Epidermal melanocyte (primary cell): Measurements from ENCODE around the gene CC2D1A.

ENCODE experiments used
- DNase-seq: peaks from one replicate; pipeline ENCODE4 v3.0.0; 2011; ENCODE audit warnings: low spot score; ENCODE audit not compliant: insufficient read length

The CC2D1A gene

GRCh38 chr19:13876834-13877233, 29.2 kb upstream of the CC2D1A start, which contains the start of gene NANOS3:
TSS of gene NANOS3 (plus strand) at chr19:13877134. CDS start at chr19:13877249, 115 bp downstream.
- no peak for DNase-seq

- no peak for DNase-seq
Observed at GRCh38 chr19:13877303-13877702, 28.7 kb upstream of the CC2D1A start.

GRCh38 chr19:13880059-13881043, 25.6 kb upstream of the CC2D1A start:
- DNase-seq = peak; percentile 99

GRCh38 chr19:13881251-13881691, 24.7 kb upstream of the CC2D1A start:
- no peak for DNase-seq

GRCh38 chr19:13881692-13882418, 24.1 kb upstream of the CC2D1A start:
- no peak for DNase-seq

GRCh38 chr19:13882419-13882795, 23.6 kb upstream of the CC2D1A start:
- DNase-seq = no peak

GRCh38 chr19:13882836-13883235, 23.2 kb upstream of the CC2D1A start:
- no peak for DNase-seq

- no peak for DNase-seq
Observed at GRCh38 chr19:13883516-13884064, 22.4 kb upstream of the CC2D1A start.

GRCh38 chr19:13884726-13885591, 21.0 kb upstream of the CC2D1A start:
- DNase-seq = no peak

- DNase-seq = no peak
Observed at GRCh38 chr19:13885826-13886365, 20.1 kb upstream of the CC2D1A start.

- DNase-seq = no peak
Observed at GRCh38 chr19:13887018-13887436, 19.0 kb upstream of the CC2D1A start.

- DNase-seq = no peak
Observed at GRCh38 chr19:13887517-13887916, 18.5 kb upstream of the CC2D1A start.

GRCh38 chr19:13888281-13888680, 17.7 kb upstream of the CC2D1A start:
- DNase-seq = no peak

GRCh38 chr19:13890136-13890535, 15.9 kb upstream of the CC2D1A start:
- no peak for DNase-seq

GRCh38 chr19:13892870-13893269, 13.1 kb upstream of the CC2D1A start:
- DNase-seq = no peak

GRCh38 chr19:13894552-13894951, 11.4 kb upstream of the CC2D1A start:
- DNase-seq = no peak

GRCh38 chr19:13896227-13896626, 9.8 kb upstream of the CC2D1A start:
- DNase-seq = no peak

- DNase-seq = no peak
Observed at GRCh38 chr19:13899393-13899792, 6.6 kb upstream of the CC2D1A start.

GRCh38 chr19:13899912-13900584, 6.0 kb upstream of the CC2D1A start:
- no peak for DNase-seq

- no peak for DNase-seq
Observed at GRCh38 chr19:13902993-13903555, 2.9 kb upstream of the CC2D1A start.
